Uterus (tissue), 2 donors: ENCODE measurements around the gene KSR2.

Experiments
- POLR2A ChIP-seq, 2 donors: fragments of 450-650 bp; IDR thresholded peaks; one replicate each; pipeline ENCODE4 v1.6.1; 2016; ENCODE audit warnings: antibody characterized with exemption in 2 of 2, mild to moderate bottlenecking in 1 of 2, moderate library complexity in 1 of 2
- TF ChIP-seq, protein P1 (sequence below), 4 experiments: fragments of 200-600 bp in 2 of 4; fragments of 450-650 bp in 2 of 4; sonication (generic) in 2 of 4; IDR thresholded peaks; one replicate each; pipeline ENCODE4 v1.5.1; 2016 to 2019; ENCODE audit warnings: antibody characterized with exemption in 4 of 4, mild to moderate bottlenecking in 2 of 4, moderate library complexity in 1 of 4

DNA sequence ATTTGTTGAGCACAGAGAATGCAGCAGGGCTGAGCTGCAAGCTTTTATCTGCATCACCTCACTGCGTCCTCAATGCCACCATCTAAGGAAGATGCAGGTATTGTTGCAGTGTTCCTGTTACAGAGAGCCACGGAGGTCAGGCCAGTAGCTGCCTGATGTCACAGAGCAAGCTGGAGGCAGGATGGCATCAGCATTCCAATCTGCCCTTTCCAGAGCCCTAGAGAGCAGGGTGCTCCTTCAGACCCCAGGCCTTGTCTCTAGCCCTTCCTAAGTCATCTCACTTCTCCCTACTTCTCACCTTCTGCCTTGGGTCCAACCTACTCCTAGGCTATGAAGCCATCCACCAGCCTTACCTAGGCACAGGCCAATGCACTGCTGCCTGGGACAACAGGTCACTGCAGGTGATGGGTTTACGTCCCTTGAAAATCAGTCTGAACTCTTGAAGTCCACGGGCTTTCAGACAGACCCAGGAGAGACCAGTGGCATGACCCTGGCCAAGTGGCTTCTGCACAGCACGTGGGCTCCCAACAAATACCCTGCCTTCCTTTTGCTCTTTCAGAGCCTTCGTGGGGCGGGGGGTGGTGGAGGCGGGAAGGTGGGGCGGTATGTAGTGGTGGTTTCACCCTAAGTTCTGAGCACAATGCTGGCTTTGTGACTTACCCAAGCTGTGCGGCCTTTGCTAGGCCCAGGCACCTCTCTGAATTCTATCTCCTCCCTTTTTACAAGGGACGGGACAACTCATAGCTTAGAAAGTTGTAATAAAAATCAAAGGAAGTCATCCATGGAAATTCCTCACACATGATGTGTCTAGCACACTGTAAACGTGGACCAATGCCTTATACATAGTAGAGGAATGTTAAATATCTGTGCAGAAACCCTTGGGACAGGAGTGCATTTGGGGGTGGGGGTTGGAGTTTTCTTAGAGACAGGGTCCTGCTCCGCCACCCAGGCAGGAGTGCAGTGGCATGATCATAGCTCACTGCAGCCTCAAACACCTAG is 136.0 kb downstream of the KSR2 start:
- TF ChIP-seq, protein P1, sequence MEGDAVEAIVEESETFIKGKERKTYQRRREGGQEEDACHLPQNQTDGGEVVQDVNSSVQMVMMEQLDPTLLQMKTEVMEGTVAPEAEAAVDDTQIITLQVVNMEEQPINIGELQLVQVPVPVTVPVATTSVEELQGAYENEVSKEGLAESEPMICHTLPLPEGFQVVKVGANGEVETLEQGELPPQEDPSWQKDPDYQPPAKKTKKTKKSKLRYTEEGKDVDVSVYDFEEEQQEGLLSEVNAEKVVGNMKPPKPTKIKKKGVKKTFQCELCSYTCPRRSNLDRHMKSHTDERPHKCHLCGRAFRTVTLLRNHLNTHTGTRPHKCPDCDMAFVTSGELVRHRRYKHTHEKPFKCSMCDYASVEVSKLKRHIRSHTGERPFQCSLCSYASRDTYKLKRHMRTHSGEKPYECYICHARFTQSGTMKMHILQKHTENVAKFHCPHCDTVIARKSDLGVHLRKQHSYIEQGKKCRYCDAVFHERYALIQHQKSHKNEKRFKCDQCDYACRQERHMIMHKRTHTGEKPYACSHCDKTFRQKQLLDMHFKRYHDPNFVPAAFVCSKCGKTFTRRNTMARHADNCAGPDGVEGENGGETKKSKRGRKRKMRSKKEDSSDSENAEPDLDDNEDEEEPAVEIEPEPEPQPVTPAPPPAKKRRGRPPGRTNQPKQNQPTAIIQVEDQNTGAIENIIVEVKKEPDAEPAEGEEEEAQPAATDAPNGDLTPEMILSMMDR (IDR thresholded peaks at IDR 0.05) = no peak
- no peak for TF ChIP-seq POLR2A (IDR thresholded peaks at IDR 0.05)
